GM12801 (cell line): ENCODE measurements around the gene ASPM.

Experiments used
- CTCF ChIP-seq: IDR thresholded peaks from one replicate; pipeline ENCODE4 v1.5.1; 2011; ENCODE audit warnings: control low read depth; ENCODE audit not compliant: insufficient read length; ENCODE audit errors: extremely low read depth

Gene ASPM, protein sequence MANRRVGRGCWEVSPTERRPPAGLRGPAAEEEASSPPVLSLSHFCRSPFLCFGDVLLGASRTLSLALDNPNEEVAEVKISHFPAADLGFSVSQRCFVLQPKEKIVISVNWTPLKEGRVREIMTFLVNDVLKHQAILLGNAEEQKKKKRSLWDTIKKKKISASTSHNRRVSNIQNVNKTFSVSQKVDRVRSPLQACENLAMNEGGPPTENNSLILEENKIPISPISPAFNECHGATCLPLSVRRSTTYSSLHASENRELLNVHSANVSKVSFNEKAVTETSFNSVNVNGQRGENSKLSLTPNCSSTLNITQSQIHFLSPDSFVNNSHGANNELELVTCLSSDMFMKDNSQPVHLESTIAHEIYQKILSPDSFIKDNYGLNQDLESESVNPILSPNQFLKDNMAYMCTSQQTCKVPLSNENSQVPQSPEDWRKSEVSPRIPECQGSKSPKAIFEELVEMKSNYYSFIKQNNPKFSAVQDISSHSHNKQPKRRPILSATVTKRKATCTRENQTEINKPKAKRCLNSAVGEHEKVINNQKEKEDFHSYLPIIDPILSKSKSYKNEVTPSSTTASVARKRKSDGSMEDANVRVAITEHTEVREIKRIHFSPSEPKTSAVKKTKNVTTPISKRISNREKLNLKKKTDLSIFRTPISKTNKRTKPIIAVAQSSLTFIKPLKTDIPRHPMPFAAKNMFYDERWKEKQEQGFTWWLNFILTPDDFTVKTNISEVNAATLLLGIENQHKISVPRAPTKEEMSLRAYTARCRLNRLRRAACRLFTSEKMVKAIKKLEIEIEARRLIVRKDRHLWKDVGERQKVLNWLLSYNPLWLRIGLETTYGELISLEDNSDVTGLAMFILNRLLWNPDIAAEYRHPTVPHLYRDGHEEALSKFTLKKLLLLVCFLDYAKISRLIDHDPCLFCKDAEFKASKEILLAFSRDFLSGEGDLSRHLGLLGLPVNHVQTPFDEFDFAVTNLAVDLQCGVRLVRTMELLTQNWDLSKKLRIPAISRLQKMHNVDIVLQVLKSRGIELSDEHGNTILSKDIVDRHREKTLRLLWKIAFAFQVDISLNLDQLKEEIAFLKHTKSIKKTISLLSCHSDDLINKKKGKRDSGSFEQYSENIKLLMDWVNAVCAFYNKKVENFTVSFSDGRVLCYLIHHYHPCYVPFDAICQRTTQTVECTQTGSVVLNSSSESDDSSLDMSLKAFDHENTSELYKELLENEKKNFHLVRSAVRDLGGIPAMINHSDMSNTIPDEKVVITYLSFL (N-terminal part only)

GRCh38 chr1:197146101-197147095, at the start of gene ASPM:
Gene ASPM, minus strand, starts transcription at chr1:197146669. Its CDS starts 232 bp downstream, at chr1:197146437.
- TF ChIP-seq CTCF, result no peak

DNA sequence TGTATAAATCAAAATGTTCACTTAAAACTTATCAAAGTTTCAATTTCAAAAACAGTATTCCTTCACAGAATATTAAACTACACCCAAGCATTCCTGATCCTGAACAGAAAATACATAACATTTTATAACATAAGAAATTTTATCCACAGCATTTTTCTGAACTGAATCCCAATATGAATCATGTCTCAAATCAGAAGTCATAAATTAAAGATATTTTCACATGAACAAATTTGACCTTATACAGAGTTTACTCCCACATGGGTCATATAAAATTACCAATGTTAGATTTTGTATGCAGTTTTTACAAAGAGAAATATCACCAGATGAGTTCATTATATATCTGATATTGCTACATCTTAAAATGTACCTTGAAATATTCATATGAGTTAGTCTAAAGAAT, 48.6 kb upstream of the ASPM start:
- no peak for TF ChIP-seq CTCF

DNA sequence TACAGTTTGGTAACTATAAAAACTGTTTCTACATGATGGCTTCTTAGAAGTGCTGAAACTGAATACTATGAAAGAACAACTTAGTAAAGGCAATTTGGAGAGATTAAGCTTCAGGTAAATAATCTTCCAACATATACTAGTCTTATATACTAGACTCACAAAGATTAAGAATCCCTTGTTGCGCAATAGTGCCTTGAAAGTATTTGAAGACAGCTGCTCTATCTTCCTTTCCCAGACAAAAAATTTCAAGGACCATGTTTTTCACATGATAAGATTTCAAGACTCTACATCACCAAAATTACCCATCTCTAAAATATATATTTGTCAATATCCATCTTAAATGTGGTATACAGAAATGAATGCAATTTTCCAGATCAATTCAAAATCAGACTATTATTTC, 37.7 kb upstream of the ASPM start:
- TF ChIP-seq CTCF, result no peak

DNA sequence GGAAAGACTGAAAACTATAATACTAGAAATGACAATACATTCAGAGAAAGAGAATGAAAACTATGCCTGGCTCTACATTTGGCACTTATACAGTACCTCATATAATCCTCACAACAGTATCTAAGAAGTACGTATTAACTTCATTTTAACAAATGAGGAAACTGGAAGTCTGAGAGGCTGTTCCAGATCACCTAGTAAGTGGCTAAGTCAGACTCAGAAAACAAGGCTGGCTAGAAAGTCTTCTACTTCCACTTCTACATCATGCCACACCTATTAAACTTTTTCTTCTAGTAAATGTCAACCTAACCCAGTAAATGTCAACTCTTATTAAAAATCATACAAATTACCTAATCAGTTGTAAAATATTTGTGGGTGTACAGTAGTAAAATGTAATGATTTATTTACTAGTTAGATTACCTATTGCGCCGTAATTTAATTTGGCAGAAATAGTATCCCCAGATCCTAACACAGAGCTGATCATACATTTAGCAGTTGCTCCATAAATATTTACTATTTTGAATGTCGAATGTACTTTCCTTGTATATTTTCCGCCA, 36.8 kb upstream of the ASPM start:
- no peak for TF ChIP-seq CTCF

GRCh38 chr1:197182716-197183115, 36.2 kb upstream of the ASPM start:
- no peak for TF ChIP-seq CTCF

- no peak for TF ChIP-seq CTCF
Measured at GRCh38 chr1:197181982-197182381, 35.5 kb upstream of the ASPM start.
